Measurements from ENCODE around the gene KCNH4.

GRCh38 chr17:42198897-42199296 is 18.0 kb upstream of the KCNH4 start:
- TF ChIP-seq POLR2AphosphoS5 (IDR thresholded peaks at IDR 0.05), result no peak
- TF ChIP-seq CTCF (IDR thresholded peaks at IDR 0.05), result no peak
- no peak for TF ChIP-seq POLR2A (IDR thresholded peaks at IDR 0.05)
